Measurements from ENCODE around the gene FFAR2. TPM values are rescaled to one million over a fixed set of nuclear protein-coding genes. Genes with fewer than 3 reads are reported as not detected.

The FFAR2 gene
- total and polyA plus RNA-seq, 3 experiments from 2014 or later = not detected

- Mint-ChIP-seq H3K4me3 (no peak overlapping the region), H3K27me3 (peaks cover 15 to 25% of the 10 kb centered on the region in 2 donors), H3K4me1 (peaks cover 5 to 12% (median 8%) of the 10 kb centered on the region in 3 donors), H3K36me3 (no peaks in the 10 kb centered on the region), H3K27ac (no peak overlapping the region), H3K9me3 (no peaks in the 10 kb centered on the region)
- no peaks in the 10 kb centered on the region for H3K9me3 ChIP-seq (ENCODE audit: low read length)
- H3K4me3 ChIP-seq (ENCODE audit: low read length) = no peak overlapping the region
- ChIA-PET POLR2A (no interaction called here), CTCF (interaction anchor here (0.9 to 1.8 kb wide), 4 partner anchors 10 to 145 kb away, joined by 4 to 8 read pairs (median 6); no protein-coding TSS in a partner anchor)
- H3K36me3 ChIP-seq (ENCODE audit: insufficient read depth, low read length) = no peaks in the 10 kb centered on the region
- H3K27me3 ChIP-seq (ENCODE audit: insufficient read depth, low read length, poor library complexity, severe bottlenecking) = no peaks in the 10 kb centered on the region
- peaks cover 5% of the 10 kb centered on the region for H3K4me1 ChIP-seq (ENCODE audit: insufficient read depth, low read length)
- no peak for DNase-seq
- no peak overlapping the region for H3K27ac ChIP-seq (ENCODE audit: low read depth, low read length)
Observed at GRCh38 chr19:35497406-35497805, 49.3 kb downstream of the FFAR2 start.

- H3K4me1 Mint-ChIP-seq = peaks cover 5 to 12% (median 8%) of the 10 kb centered on the region in 3 donors
- Histone ChIP-seq H3K4me3 (ENCODE audit: low read length) (no peak overlapping the region), H3K27me3 (ENCODE audit: insufficient read depth, low read length, poor library complexity, severe bottlenecking) (no peaks in the 10 kb centered on the region), H3K36me3 (ENCODE audit: insufficient read depth, low read length) (no peaks in the 10 kb centered on the region), H3K27ac (ENCODE audit: low read depth, low read length) (no peak overlapping the region), H3K9me3 (ENCODE audit: low read length) (no peaks in the 10 kb centered on the region), H3K4me1 (ENCODE audit: insufficient read depth, low read length) (peaks cover 5% of the 10 kb centered on the region)
- CTCF ChIA-PET = interaction anchor here (1.7 to 1.8 kb wide), 2 partner anchors 11 to 145 kb away, joined by 7 to 8 read pairs; no protein-coding TSS in a partner anchor
- H3K9me3 Mint-ChIP-seq = no peaks in the 10 kb centered on the region
- H3K27me3 Mint-ChIP-seq = peaks cover 15 to 17% of the 10 kb centered on the region in 2 donors
- no peak for DNase-seq
- POLR2A ChIA-PET = no interaction called here
- H3K27ac Mint-ChIP-seq = no peak overlapping the region
- no peaks in the 10 kb centered on the region for H3K36me3 Mint-ChIP-seq
- no peak overlapping the region for H3K4me3 Mint-ChIP-seq
Observed at GRCh38 chr19:35498220-35498619, 50.2 kb downstream of the FFAR2 start.

- no peak for DNase-seq
- CTCF ChIA-PET = no interaction called here
- H3K9me3 ChIP-seq (ENCODE audit: low read length) = no peaks in the 10 kb centered on the region
- Mint-ChIP-seq H3K27me3 (peaks cover 15% of the 10 kb centered on the region in 2 donors), H3K9me3 (no peaks in the 10 kb centered on the region), H3K4me1 (peaks cover 5 to 12% (median 8%) of the 10 kb centered on the region in 3 donors), H3K27ac (no peak overlapping the region), H3K4me3 (no peak overlapping the region), H3K36me3 (no peaks in the 10 kb centered on the region)
- no peaks in the 10 kb centered on the region for H3K27me3 ChIP-seq (ENCODE audit: insufficient read depth, low read length, poor library complexity, severe bottlenecking)
- H3K27ac ChIP-seq (ENCODE audit: low read depth, low read length) = no peak overlapping the region
- H3K36me3 ChIP-seq (ENCODE audit: insufficient read depth, low read length) = no peaks in the 10 kb centered on the region
- peaks cover 5% of the 10 kb centered on the region for H3K4me1 ChIP-seq (ENCODE audit: insufficient read depth, low read length)
- POLR2A ChIA-PET = no interaction called here
- no peak overlapping the region for H3K4me3 ChIP-seq (ENCODE audit: low read length)
Observed at GRCh38 chr19:35498984-35499527, 51.0 kb downstream of the FFAR2 start.

GRCh38 chr19:35500611-35501010 is 52.6 kb downstream of the FFAR2 start:
- no peak overlapping the region for H3K4me3 Mint-ChIP-seq
- H3K36me3 Mint-ChIP-seq = no peaks in the 10 kb centered on the region
- POLR2A ChIA-PET = no interaction called here
- DNase-seq = no peak
- no peak overlapping the region for H3K27ac ChIP-seq (ENCODE audit: low read depth, low read length)
- CTCF ChIA-PET = no interaction called here
- no peaks in the 10 kb centered on the region for H3K9me3 Mint-ChIP-seq
- no peaks in the 10 kb centered on the region for H3K36me3 ChIP-seq (ENCODE audit: insufficient read depth, low read length)
- no peaks in the 10 kb centered on the region for H3K9me3 ChIP-seq (ENCODE audit: low read length)
- H3K27ac Mint-ChIP-seq = no peak overlapping the region
- H3K4me1 Mint-ChIP-seq = peaks cover 3 to 5% (median 4%) of the 10 kb centered on the region in 3 donors
- H3K4me1 ChIP-seq (ENCODE audit: insufficient read depth, low read length) = no peaks in the 10 kb centered on the region
- H3K27me3 ChIP-seq (ENCODE audit: insufficient read depth, low read length, poor library complexity, severe bottlenecking) = no peaks in the 10 kb centered on the region
- H3K27me3 Mint-ChIP-seq = peaks cover 10 to 16% of the 10 kb centered on the region in 2 donors
- H3K4me3 ChIP-seq (ENCODE audit: low read length) = no peak overlapping the region

Other genes with a start within 250 kb of the FFAR2 start
- not detected for gene FAM187B, start 219.5 kb upstream of the FFAR2 start, total RNA-seq
- gene FAM187B, start 219.5 kb upstream of the FFAR2 start, polyA plus RNA-seq = not detected
- gene LSR, start 199.3 kb upstream of the FFAR2 start, total RNA-seq = 10 to 100 TPM; 23.5 to 27.5 TPM
- gene LSR, start 199.3 kb upstream of the FFAR2 start, polyA plus RNA-seq = 77.8 TPM
- 100 to 1,000 TPM; 125 to 132 TPM for gene USF2, start 179.3 kb upstream of the FFAR2 start, total RNA-seq
- gene USF2, start 179.3 kb upstream of the FFAR2 start, polyA plus RNA-seq = 9.2 TPM
- under 1 TPM; 0.31 TPM for gene HAMP, start 165.7 kb upstream of the FFAR2 start, total RNA-seq
- not detected for gene HAMP, start 165.7 kb upstream of the FFAR2 start, polyA plus RNA-seq
- gene MAG, start 156.1 kb upstream of the FFAR2 start, total RNA-seq = not detected
- 0.36 TPM for gene MAG, start 156.1 kb upstream of the FFAR2 start, polyA plus RNA-seq
- gene CD22, start 119.1 kb upstream of the FFAR2 start, total RNA-seq = under 1 TPM in 1 of 2 experiments, not detected in 1; 0.09 TPM
- not detected for gene CD22, start 119.1 kb upstream of the FFAR2 start, polyA plus RNA-seq
- not detected for gene FFAR1, start 100.4 kb upstream of the FFAR2 start, total RNA-seq
- gene FFAR1, start 100.4 kb upstream of the FFAR2 start, polyA plus RNA-seq = not detected
- not detected for gene FFAR3, start 89.8 kb upstream of the FFAR2 start, total RNA-seq
- not detected for gene FFAR3, start 89.8 kb upstream of the FFAR2 start, polyA plus RNA-seq
- gene GPR42, start 77.2 kb upstream of the FFAR2 start, total RNA-seq = not detected
- gene GPR42, start 77.2 kb upstream of the FFAR2 start, polyA plus RNA-seq = not detected
- not detected for gene KRTDAP, start 42.2 kb downstream of the FFAR2 start, total RNA-seq
- not detected for gene KRTDAP, start 42.2 kb downstream of the FFAR2 start, polyA plus RNA-seq
- 1 to 10 TPM; 1.7 to 2.2 TPM for gene DMKN, start 65.4 kb downstream of the FFAR2 start, total RNA-seq
- 10.2 TPM for gene DMKN, start 65.4 kb downstream of the FFAR2 start, polyA plus RNA-seq
- not detected for gene SBSN, start 80.1 kb downstream of the FFAR2 start, total RNA-seq
- not detected for gene SBSN, start 80.1 kb downstream of the FFAR2 start, polyA plus RNA-seq
- not detected for gene GAPDHS, start 85.2 kb downstream of the FFAR2 start, total RNA-seq
- gene GAPDHS, start 85.2 kb downstream of the FFAR2 start, polyA plus RNA-seq = not detected
- 10 to 100 TPM; 82.6 to 91.4 TPM for gene TMEM147, start 97.4 kb downstream of the FFAR2 start, total RNA-seq
- gene TMEM147, start 97.4 kb downstream of the FFAR2 start, polyA plus RNA-seq = 175 TPM
- not detected for gene ATP4A, start 115.4 kb downstream of the FFAR2 start, total RNA-seq
- not detected for gene ATP4A, start 115.4 kb downstream of the FFAR2 start, polyA plus RNA-seq
- not detected for gene PMIS2, start 137.9 kb downstream of the FFAR2 start, total RNA-seq
- gene PMIS2, start 137.9 kb downstream of the FFAR2 start, polyA plus RNA-seq = not detected
- gene HAUS5, start 164.5 kb downstream of the FFAR2 start, total RNA-seq = 10 to 100 TPM; 37.3 to 39.3 TPM
- 6.7 TPM for gene HAUS5, start 164.5 kb downstream of the FFAR2 start, polyA plus RNA-seq
- 100 to 1,000 TPM; 109 to 116 TPM for gene RBM42, start 180.8 kb downstream of the FFAR2 start, total RNA-seq
- gene RBM42, start 180.8 kb downstream of the FFAR2 start, polyA plus RNA-seq = 62.4 TPM
- gene ETV2, start 193.5 kb downstream of the FFAR2 start, total RNA-seq = 1 to 10 TPM; 1.2 TPM
- 1.4 TPM for gene ETV2, start 193.5 kb downstream of the FFAR2 start, polyA plus RNA-seq
- 100 to 1,000 TPM; 433 to 452 TPM for gene COX6B1, start 200.1 kb downstream of the FFAR2 start, total RNA-seq
- 753 TPM for gene COX6B1, start 200.1 kb downstream of the FFAR2 start, polyA plus RNA-seq
- under 1 TPM in 1 of 2 experiments, not detected in 1; 0.22 TPM for gene UPK1A, start 218.3 kb downstream of the FFAR2 start, total RNA-seq
- gene UPK1A, start 218.3 kb downstream of the FFAR2 start, polyA plus RNA-seq = not detected

All from CD8-positive, alpha-beta memory T cell (primary cell).